Transverse colon (tissue), 4 donors: ENCODE data around the gene SIX3.

Source experiments
- CTCF ChIP-seq, 5 experiments: fragments of 200-600 bp in 3 of 5; fragments of 450-650 bp in 2 of 5; sonication (generic) in 3 of 5; IDR thresholded peaks; 1 replicate in 2 of 5; 2 replicates in 3 of 5; pipeline ENCODE4 v1.5.1; 2016 to 2017; ENCODE audit warnings: antibody characterized with exemption in 5 of 5, inconsistent platforms in 3 of 5, mild to moderate bottlenecking in 2 of 5, moderate library complexity in 1 of 5
- EP300 ChIP-seq: sonication (generic); formaldehyde crosslinking; IDR thresholded peaks from one replicate; pipeline ENCODE4 v1.6.1; 2017; ENCODE audit warnings: antibody characterized with exemption, low read depth
- POLR2A ChIP-seq: fragments of 450-650 bp; IDR thresholded peaks from one replicate; pipeline ENCODE4 v1.6.1; 2016; ENCODE audit warnings: antibody characterized with exemption, mild to moderate bottlenecking, moderate library complexity
- POLR2AphosphoS5 ChIP-seq, 3 donors: sonication (generic); formaldehyde crosslinking; IDR thresholded peaks; one replicate each; pipeline ENCODE4 v1.6.1; 2016; ENCODE audit warnings: antibody characterized with exemption in 3 of 3

- TF ChIP-seq CTCF (IDR thresholded peaks at IDR 0.05) (no peak), POLR2A (no peak), EP300 (no peak), POLR2AphosphoS5 (IDR thresholded peaks at IDR 0.05) (no peak)
Measured at GRCh38 chr2:44972771-44973535, 31.5 kb downstream of the SIX3 start.
